ENCODE measurements around the gene CTSE.

DNA sequence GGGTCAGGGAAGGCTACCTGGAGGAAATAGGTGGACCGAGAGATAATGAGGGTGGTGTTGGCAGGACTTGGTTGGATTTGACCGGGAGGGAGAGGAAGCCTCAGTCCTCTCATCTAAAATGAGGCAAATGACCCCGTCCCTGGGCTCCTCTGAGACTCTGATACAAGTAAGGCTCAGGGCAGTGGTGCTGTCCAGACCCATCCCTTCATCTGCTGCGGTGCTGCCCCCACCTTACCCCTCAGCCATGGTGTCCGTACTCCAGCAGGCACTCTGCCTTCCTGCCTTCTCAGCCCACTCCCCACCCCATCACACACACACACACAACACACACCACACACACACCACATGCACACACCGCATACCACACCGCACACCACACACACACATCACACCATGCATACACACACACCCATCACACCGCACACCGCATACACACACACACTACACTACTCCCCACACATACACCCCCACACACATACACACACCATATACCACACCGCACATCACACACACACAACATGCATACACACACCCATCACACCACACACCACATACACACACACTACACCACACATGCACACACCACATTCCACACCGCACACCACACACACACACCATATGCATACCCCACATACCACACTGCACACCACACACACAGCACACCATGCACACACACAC is 51.1 kb downstream of the CTSE start:
- no peak for TF ChIP-seq EZH2 (IDR thresholded peaks at IDR 0.05; ENCODE audit: low read length)
- no peak for TF ChIP-seq CTCF (optimal IDR thresholded peaks at IDR 0.05 in 1 of 3, IDR thresholded peaks at IDR 0.05 in 1 of 3, conservative IDR thresholded peaks at IDR 0.05 in 1 of 3; ENCODE audit: extremely low read depth in 1 of 3, insufficient read depth in 2 of 3, low read length in 3 of 3)
